HL-60 (cell line): Measurements from ENCODE around the gene CUTC.

Source experiments
- DNase-seq, 2 experiments: peaks; one replicate each; pipeline ENCODE4 v3.0.0-alpha.2; 2010 to 2020; ENCODE audit warnings: low read depth in 1 of 2, low spot score in 1 of 2
- H3K27ac ChIP-seq: fragments of 250-450 bp; sonication (Bioruptor Pico); replicated peaks from 2 replicates; pipeline ENCODE4 v1.5.1; 2020; ENCODE audit warnings: mild to moderate bottlenecking, moderate library complexity
- H3K27me3 ChIP-seq: fragments of 250-450 bp; sonication (Bioruptor Pico); 2 replicates; pipeline ENCODE4 v1.5.1; 2021; ENCODE audit warnings: mild to moderate bottlenecking, moderate library complexity; ENCODE audit not compliant: insufficient read depth, poor library complexity, severe bottlenecking
- H3K4me3 ChIP-seq: replicated peaks from 2 replicates; pipeline ENCODE4 v1.5.1; 2011; ENCODE audit warnings: mild to moderate bottlenecking, control low read depth, low read length; ENCODE audit not compliant: insufficient read depth
- CTCF ChIP-seq: IDR thresholded peaks from one replicate; pipeline ENCODE4 v1.5.1; 2011; ENCODE audit warnings: low read length, control low read depth, inconsistent platforms; ENCODE audit not compliant: insufficient read depth
- GABPA ChIP-seq: IDR thresholded peaks from 2 replicates; pipeline ENCODE4 v1.6.1; 2012; ENCODE audit warnings: low read depth
- POLR2AphosphoS5 ChIP-seq: IDR thresholded peaks from 2 replicates; pipeline ENCODE4 v1.6.1; 2012; ENCODE audit warnings: low read depth
- SPI1 ChIP-seq: IDR thresholded peaks from 2 replicates; pipeline ENCODE4 v1.6.1; 2012; ENCODE audit warnings: low read depth, mild to moderate bottlenecking, borderline replicate concordance
- TF ChIP-seq, protein P1 (sequence below): IDR thresholded peaks from 2 replicates; pipeline ENCODE4 v1.6.1; 2012; ENCODE audit warnings: low read depth; ENCODE audit not compliant: insufficient replicate concordance

Gene CUTC

DNA sequence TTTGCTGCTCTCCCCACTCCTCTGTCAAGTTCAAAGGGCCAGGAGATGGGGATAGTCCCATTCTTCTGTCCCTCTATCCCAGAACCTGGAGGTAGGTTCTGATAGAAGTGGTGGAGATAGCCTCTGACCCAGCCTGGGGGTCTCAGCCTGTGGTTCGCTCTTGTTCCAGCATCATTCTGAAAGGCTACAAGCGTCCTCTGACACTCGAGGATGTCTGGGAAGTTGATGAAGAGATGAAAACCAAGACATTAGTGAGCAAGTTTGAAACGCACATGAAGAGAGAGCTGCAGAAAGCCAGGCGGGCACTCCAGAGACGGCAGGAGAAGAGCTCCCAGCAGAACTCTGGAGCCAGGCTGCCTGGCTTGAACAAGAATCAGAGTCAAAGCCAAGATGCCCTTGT, 64.9 kb downstream of the CUTC start:
- Histone ChIP-seq H3K4me3 (no peak overlapping the region), H3K27ac (no peak overlapping the region), H3K27me3 (no peaks in the 10 kb centered on the region)
- TF ChIP-seq SPI1 = no peak
- TF ChIP-seq, protein P1, sequence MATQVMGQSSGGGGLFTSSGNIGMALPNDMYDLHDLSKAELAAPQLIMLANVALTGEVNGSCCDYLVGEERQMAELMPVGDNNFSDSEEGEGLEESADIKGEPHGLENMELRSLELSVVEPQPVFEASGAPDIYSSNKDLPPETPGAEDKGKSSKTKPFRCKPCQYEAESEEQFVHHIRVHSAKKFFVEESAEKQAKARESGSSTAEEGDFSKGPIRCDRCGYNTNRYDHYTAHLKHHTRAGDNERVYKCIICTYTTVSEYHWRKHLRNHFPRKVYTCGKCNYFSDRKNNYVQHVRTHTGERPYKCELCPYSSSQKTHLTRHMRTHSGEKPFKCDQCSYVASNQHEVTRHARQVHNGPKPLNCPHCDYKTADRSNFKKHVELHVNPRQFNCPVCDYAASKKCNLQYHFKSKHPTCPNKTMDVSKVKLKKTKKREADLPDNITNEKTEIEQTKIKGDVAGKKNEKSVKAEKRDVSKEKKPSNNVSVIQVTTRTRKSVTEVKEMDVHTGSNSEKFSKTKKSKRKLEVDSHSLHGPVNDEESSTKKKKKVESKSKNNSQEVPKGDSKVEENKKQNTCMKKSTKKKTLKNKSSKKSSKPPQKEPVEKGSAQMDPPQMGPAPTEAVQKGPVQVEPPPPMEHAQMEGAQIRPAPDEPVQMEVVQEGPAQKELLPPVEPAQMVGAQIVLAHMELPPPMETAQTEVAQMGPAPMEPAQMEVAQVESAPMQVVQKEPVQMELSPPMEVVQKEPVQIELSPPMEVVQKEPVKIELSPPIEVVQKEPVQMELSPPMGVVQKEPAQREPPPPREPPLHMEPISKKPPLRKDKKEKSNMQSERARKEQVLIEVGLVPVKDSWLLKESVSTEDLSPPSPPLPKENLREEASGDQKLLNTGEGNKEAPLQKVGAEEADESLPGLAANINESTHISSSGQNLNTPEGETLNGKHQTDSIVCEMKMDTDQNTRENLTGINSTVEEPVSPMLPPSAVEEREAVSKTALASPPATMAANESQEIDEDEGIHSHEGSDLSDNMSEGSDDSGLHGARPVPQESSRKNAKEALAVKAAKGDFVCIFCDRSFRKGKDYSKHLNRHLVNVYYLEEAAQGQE = no peak
- no peak for TF ChIP-seq POLR2AphosphoS5
- no peak for DNase-seq

GRCh38 chr10:99798031-99798430, 66.0 kb downstream of the CUTC start:
- no peak for DNase-seq
- no peak overlapping the region for H3K27ac ChIP-seq
- no peak for TF ChIP-seq SPI1
- no peak for TF ChIP-seq POLR2AphosphoS5
- no peaks in the 10 kb centered on the region for H3K27me3 ChIP-seq
- H3K4me3 ChIP-seq = no peak overlapping the region

DNA sequence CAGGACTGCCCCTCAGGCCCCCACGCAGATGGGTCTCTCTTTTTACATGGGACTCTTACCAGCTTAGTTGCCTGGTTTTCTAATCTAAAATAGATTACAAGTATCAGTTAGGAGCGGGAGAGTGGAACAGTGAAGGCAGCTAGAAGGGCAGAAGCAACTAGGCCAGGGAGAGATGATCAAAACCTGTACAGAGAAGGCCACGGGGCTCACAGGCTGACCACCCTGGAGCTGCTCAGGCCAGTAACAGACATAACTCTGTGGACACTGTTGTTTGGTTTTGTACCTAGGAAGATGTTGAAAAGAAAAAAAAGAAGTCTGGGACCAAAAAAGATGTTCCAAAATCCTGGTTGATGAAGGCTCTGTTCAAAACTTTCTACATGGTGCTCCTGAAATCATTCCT, 66.9 kb downstream of the CUTC start:
- no peak overlapping the region for H3K4me3 ChIP-seq
- TF ChIP-seq POLR2AphosphoS5 (no peak), SPI1 (no peak)
- no peak for DNase-seq
- H3K27me3 ChIP-seq = no peaks in the 10 kb centered on the region
- no peak overlapping the region for H3K27ac ChIP-seq

DNA sequence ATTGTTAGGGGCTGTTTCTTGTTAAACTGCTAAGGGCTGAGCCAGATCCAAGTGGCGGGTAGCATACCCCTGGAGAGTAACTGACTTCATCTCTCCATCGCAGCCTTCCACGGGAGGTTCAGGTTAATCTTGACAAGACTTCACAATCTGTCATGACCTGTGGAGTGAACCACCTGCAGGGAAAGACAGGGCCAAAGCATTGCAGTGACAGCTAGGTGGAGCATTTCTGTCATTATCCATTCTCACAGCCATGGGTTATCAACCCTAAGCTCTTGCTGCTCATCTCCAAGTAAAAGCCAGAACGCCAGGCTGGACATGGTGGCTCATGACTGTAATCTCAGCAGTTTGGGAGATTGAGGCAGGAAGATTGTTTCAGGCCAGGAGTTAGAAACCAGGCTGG, 67.6 kb downstream of the CUTC start:
- no peak overlapping the region for H3K27ac ChIP-seq
- H3K4me3 ChIP-seq = no peak overlapping the region
- TF ChIP-seq SPI1 = no peak
- TF ChIP-seq GABPA = no peak
- no peak for TF ChIP-seq CTCF
- TF ChIP-seq POLR2AphosphoS5 = no peak
- TF ChIP-seq, protein P1 = no peak
- H3K27me3 ChIP-seq = no peaks in the 10 kb centered on the region
- no peak for DNase-seq

DNA sequence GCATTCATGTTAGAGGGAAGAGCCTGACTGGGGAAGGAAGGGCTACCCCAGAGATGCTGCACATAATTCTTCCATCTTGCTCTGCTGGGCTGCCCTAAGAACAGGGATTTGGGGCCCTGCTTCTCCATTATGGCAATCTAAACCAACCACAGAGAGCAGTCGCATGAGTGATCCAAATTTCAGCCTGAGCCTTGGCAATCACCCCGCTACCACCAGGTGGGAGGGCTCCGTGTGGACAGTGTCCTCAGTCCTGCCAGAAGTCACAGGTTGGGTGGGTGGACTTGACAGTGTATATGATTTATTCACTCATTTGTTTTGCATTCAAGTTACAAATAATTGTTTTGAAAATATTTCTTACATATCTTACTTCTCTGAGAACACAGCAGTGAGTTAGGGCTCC, 72.4 kb downstream of the CUTC start:
- TF ChIP-seq SPI1 (no peak), GABPA (no peak), CTCF (no peak), POLR2AphosphoS5 (no peak)
- TF ChIP-seq, protein P1 = no peak
- no peak overlapping the region for H3K4me3 ChIP-seq
- no peak for DNase-seq
- H3K27ac ChIP-seq = no peak overlapping the region
- H3K27me3 ChIP-seq = no peaks in the 10 kb centered on the region
